GM21723 (cell line): Measurements from ENCODE around the gene CH25H.
"Not testable (repeated sequence)": the region's sequence is repeated elsewhere in the genome, so short reads cannot be mapped to it uniquely, and the experiment has no call there.

Experiments used
- ATAC-seq: cut with Tn5 transposase; IDR thresholded peaks from one replicate; pipeline ENCODE4 v1.9.1; 2021; ENCODE audit warnings: mild to moderate bottlenecking, moderate library complexity; ENCODE audit not compliant: unreplicated experiment

CH25H gene, protein sequence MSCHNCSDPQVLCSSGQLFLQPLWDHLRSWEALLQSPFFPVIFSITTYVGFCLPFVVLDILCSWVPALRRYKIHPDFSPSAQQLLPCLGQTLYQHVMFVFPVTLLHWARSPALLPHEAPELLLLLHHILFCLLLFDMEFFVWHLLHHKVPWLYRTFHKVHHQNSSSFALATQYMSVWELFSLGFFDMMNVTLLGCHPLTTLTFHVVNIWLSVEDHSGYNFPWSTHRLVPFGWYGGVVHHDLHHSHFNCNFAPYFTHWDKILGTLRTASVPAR

DNA sequence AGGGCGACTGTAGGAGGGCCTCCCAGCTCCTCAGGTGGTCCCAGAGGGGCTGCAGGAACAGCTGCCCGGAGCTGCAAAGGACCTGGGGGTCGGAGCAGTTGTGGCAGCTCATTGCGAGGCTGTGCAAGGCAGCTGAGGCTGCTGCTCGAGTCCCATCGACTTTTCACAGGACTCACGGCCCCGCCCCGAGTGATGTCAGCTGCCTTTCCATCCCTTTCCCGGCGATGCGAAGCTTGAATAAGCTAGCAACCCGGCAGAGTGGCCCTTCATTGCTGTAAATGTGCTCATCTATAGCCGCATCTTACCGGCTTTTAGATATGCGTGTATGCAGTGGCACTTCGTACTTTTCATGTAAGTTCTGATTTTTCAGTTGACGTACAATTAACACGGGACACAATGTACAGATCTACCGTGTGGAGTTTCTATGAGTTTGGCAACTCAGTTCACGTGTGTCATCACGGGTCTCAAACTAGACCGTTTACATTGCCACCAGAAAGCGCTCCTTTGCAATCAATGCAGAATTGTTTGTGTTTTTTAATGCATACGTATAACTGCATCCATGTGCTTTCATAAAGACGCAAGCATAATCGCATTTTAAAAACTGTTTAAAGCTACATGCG lies at the start of gene CH25H:
Gene CH25H (minus strand): TSS at position 137 of the 620 bp plus-strand sequence. CDS start 25 bp downstream, at position 112.
- ATAC-seq: no peak

DNA sequence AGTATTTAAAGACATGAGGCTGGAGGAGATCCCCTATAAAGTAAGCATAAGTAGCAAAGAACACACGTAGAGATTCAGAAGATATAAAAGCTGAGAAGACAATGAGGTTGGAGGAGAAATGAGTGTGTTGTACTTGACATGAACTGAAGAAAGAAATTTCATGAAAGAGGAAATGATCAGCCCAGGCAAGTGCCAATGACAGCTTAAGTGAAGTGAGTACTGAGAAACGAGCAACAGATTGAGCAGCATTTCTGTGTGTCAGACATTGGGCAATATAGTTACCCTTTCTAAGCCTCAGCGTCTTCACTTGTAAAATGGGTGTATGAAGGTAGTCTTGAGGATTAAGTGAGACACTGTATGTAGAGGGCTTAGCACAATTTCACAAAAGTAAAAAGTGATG lies 49.2 kb upstream of the CH25H start:
- no peak for ATAC-seq

- no peak for ATAC-seq
Observed at GRCh38 chr10:89255793-89256192, 48.7 kb upstream of the CH25H start.

- ATAC-seq: not testable (repeated sequence)
Observed at GRCh38 chr10:89255091-89255579, 48.0 kb upstream of the CH25H start.

- no peak for ATAC-seq
Observed at GRCh38 chr10:89252225-89252585, 45.1 kb upstream of the CH25H start.

GRCh38 chr10:89251409-89252224 lies 44.5 kb upstream of the CH25H start, which contains the start of gene LIPA:
Gene LIPA, minus strand, starts transcription at chr10:89251775. Its CDS starts 4,127 bp downstream, at chr10:89247648.
- peak; percentile 96 for ATAC-seq

- no peak for ATAC-seq
Observed at GRCh38 chr10:89250865-89251408, 43.8 kb upstream of the CH25H start.

GRCh38 chr10:89248990-89249389 lies 41.9 kb upstream of the CH25H start:
- no peak for ATAC-seq

DNA sequence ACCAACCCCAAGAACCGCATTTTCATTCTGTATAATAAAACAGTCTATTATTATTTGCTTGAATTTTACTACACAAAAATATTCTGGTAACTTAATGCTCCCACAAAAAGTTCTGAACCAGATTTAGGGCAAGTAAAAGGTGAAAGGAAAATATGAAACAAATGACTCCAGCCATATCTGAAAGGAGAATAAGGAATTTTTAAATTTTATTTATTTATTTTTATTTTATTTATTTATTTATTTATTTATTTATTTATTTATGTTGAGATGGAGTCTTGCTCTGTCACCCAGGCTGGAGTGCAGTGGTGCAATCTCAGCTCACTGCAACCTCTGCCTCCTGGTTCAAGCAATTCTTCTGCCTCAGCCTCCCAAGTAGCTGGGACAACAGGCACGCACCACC lies 40.5 kb upstream of the CH25H start:
- not testable (repeated sequence) for ATAC-seq

- ATAC-seq: no peak
Observed at GRCh38 chr10:89245802-89246201, 38.7 kb upstream of the CH25H start.

- ATAC-seq: no peak
Observed at GRCh38 chr10:89242840-89243568, 35.9 kb upstream of the CH25H start.

- no peak for ATAC-seq
Observed at GRCh38 chr10:89242345-89242684, 35.2 kb upstream of the CH25H start.

DNA sequence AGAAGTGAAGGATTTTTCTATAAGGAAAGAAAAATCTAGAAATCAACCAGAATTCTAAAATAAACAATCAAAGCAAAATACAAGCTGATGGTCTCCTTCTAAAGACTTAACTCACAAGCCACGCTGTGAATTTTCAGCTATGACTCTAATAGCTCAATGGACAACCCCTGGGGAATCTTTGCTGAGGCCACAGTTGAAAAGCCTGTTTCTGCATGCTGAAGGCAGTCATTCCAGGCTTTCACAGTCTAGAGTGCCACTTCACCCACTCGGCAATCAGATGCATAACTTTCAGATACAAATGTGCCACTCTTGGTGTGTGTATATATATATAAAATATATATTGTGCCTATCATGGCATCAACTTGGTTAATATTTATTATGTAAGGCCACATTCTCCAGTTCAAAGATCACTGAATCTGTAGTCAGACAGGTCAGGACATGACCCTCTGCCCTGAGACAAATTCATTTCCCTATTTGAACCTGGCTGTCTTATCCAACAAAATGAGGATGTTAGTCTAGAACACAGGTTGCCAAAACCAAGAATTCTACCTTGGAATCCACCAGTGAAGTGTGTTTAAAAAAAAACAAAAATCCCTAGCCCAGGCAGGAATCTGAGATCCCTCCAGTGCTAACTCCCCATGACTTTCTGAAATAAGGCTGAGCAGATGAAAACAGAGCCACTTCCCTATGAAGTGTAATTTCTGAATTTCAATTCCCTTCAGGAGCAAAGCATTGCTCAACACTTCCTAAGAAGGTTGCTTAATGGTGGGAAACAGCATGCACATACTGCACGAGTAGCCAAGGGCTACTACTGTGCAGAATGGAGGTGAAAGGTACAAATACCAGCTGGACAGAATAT lies 34.6 kb upstream of the CH25H start:
- ATAC-seq: no peak

DNA sequence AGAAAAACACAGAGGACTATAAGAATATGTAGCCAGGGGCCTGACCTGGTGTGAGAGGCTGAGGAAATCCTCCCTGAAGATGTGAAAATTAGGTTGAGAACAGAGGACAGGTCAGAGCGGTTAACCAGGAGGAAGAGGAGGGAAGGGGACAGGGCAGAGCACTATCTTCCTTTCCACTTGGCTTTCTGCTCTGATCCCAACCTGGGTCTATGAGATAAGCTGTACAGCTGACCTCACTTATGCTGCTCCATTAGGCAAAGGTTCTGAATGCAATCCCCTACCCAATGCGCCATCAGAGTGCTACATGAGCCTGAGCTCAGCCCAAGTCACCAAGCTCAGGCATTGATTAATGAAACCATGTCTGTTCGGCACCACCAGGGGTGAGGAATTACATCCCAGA lies 33.9 kb upstream of the CH25H start:
- ATAC-seq: no peak

GRCh38 chr10:89240519-89240918 lies 33.4 kb upstream of the CH25H start:
- ATAC-seq: no peak

- no peak for ATAC-seq
Observed at GRCh38 chr10:89238956-89239644, 32.0 kb upstream of the CH25H start.

GRCh38 chr10:89237849-89238248 lies 30.7 kb upstream of the CH25H start:
- ATAC-seq: no peak

DNA sequence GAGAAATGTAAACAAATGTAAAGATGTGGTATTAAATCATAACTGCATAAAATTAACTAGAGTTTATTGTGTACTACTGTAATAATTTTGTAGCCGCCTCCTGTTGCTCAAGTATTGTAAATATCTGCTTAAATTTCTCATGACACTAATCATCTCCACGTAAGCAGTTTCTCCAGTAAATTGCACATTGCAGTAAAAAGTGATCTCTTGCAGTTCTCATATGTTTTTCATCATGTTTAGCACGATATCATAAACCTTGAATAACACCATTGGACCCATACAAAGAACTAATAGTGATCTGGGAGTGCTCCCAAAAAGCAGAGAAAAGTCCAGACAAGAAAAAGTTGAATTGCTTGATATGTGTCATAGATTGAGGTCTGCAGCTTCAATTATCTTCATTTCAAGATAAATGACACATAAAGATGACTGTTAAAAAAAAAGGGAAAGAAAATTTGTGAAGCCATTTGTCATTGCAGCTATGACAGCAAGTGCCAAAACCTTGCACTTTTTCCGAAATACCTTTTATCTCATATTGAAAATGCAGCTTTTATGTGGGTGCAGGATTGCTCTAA lies 29.2 kb upstream of the CH25H start:
- ATAC-seq: no peak
